Body of pancreas (tissue), 4 donors: ENCODE data around the gene TBC1D3.
"Not testable (repeated sequence)": the region's sequence is repeated elsewhere in the genome, so short reads cannot be mapped to it uniquely, and the experiment has no call there.

ENCODE experiments used
- CTCF ChIP-seq, 7 experiments: fragments of 450-650 bp in 4 of 7; fragments of 200-600 bp in 3 of 7; sonication (generic) in 3 of 7; IDR thresholded peaks; one replicate each; pipeline ENCODE4 v1.5.1; 2016 to 2019; ENCODE audit warnings: antibody characterized with exemption in 7 of 7
- POLR2A ChIP-seq, 3 donors: fragments of 450-650 bp; IDR thresholded peaks; one replicate each; pipeline ENCODE4 v1.6.1; 2016; ENCODE audit warnings: antibody characterized with exemption in 3 of 3, mild to moderate bottlenecking in 2 of 3

- TF ChIP-seq CTCF, POLR2A (IDR thresholded peaks at IDR 0.05): not testable (repeated sequence)
These were observed 28.5 kb upstream of the TBC1D3 start for GRCh38 chr17:38220867-38221266.
